Measurements from ENCODE around the gene LRRC52.

DNA sequence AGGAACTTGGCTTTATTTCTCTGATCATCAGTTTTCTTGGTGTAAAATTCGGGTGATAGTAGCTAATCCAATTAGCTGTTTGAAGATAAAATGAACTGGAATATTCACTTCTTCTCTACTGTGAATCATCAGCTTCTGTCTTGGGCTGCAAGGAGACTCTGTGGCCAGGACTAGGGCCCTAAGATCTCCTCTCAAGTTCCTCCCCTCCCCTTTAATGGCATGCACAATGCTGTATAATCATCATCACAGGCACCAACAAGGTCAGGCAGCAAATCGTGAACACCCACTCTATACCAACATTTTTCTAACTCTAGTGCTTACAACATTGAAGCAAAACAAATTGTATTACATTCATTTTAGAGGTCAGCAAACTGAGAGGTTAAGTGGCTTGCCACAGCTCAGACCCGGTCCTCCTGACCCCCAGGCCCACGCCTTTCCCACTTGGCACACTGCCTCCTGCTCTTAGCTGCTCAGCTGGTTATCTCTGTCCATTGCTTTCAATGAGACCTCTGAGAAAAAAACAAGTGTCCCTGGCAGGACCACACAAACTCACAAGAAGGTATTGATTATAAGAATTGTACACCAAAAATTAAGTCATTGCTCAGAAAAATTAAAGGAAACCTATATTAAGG, 31.8 kb downstream of the LRRC52 start:
- TF ChIP-seq SIN3A (IDR thresholded peaks at IDR 0.05; ENCODE audit: borderline replicate concordance, insufficient read depth, low read depth, low read length) (no peak), POLR2AphosphoS5 (IDR thresholded peaks at IDR 0.05; ENCODE audit: low read depth, low read length) (no peak), TCF7L2 (IDR thresholded peaks at IDR 0.05; ENCODE audit: low read depth, low read length) (no peak)
- TF ChIP-seq, protein P1, sequence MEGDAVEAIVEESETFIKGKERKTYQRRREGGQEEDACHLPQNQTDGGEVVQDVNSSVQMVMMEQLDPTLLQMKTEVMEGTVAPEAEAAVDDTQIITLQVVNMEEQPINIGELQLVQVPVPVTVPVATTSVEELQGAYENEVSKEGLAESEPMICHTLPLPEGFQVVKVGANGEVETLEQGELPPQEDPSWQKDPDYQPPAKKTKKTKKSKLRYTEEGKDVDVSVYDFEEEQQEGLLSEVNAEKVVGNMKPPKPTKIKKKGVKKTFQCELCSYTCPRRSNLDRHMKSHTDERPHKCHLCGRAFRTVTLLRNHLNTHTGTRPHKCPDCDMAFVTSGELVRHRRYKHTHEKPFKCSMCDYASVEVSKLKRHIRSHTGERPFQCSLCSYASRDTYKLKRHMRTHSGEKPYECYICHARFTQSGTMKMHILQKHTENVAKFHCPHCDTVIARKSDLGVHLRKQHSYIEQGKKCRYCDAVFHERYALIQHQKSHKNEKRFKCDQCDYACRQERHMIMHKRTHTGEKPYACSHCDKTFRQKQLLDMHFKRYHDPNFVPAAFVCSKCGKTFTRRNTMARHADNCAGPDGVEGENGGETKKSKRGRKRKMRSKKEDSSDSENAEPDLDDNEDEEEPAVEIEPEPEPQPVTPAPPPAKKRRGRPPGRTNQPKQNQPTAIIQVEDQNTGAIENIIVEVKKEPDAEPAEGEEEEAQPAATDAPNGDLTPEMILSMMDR (IDR thresholded peaks at IDR 0.05): no peak
- TF ChIP-seq, protein P2, sequence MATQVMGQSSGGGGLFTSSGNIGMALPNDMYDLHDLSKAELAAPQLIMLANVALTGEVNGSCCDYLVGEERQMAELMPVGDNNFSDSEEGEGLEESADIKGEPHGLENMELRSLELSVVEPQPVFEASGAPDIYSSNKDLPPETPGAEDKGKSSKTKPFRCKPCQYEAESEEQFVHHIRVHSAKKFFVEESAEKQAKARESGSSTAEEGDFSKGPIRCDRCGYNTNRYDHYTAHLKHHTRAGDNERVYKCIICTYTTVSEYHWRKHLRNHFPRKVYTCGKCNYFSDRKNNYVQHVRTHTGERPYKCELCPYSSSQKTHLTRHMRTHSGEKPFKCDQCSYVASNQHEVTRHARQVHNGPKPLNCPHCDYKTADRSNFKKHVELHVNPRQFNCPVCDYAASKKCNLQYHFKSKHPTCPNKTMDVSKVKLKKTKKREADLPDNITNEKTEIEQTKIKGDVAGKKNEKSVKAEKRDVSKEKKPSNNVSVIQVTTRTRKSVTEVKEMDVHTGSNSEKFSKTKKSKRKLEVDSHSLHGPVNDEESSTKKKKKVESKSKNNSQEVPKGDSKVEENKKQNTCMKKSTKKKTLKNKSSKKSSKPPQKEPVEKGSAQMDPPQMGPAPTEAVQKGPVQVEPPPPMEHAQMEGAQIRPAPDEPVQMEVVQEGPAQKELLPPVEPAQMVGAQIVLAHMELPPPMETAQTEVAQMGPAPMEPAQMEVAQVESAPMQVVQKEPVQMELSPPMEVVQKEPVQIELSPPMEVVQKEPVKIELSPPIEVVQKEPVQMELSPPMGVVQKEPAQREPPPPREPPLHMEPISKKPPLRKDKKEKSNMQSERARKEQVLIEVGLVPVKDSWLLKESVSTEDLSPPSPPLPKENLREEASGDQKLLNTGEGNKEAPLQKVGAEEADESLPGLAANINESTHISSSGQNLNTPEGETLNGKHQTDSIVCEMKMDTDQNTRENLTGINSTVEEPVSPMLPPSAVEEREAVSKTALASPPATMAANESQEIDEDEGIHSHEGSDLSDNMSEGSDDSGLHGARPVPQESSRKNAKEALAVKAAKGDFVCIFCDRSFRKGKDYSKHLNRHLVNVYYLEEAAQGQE (IDR thresholded peaks at IDR 0.05; ENCODE audit: insufficient read depth in 1 of 2, low read depth in 2 of 2, low read length in 1 of 2): no peak
